ENCODE results near the gene SLC25A39.

The SLC25A39 gene

GRCh38 chr17:44314869-44315661, 9.6 kb downstream of the SLC25A39 start:
- Mint-ChIP-seq H3K27me3 (peaks cover 71% of the 10 kb centered on the region), H3K4me1 (peaks cover 14% of the 10 kb centered on the region), H3K27ac (no peak overlapping the region), H3K4me3 (peak overlapping the region; percentile 82 to 83), H3K9me3 (no peaks in the 10 kb centered on the region)
- ATAC-seq (peak; percentile 76), DNase-seq (peak; percentile 45 to 49)

DNA sequence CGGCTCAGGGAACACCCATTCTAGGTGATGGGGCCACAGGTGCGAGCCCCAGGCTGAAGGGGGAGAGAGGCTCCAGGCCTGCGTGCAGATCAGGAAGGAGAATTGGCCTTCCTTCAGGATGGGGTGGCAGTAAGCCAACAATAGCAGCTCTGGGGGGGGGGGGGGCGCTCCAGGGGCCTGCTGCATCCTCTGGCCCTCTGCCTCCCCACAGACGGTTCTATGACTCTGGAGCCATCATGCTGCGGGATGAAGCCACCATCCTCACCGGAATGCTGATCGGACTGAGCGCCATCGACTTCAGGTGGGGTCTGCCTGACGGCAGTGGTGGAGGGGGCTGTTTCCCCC, 10.1 kb downstream of the SLC25A39 start:
- Mint-ChIP-seq H3K4me3 (peak overlapping the region; percentile 73 to 83), H3K27me3 (peaks cover 77% of the 10 kb centered on the region), H3K4me1 (peaks cover 19% of the 10 kb centered on the region)

GRCh38 chr17:44314031-44314430, 10.6 kb downstream of the SLC25A39 start:
- peak overlapping the region; percentile 38 to 54 for H3K4me3 Mint-ChIP-seq
- H3K27me3 Mint-ChIP-seq, result peaks cover 82% of the 10 kb centered on the region

More for the DNA sequence above, 10.1 kb downstream of the SLC25A39 start:
- DNase-seq (no peak), ATAC-seq (no peak)
- Mint-ChIP-seq H3K9me3 (no peaks in the 10 kb centered on the region), H3K27ac (no peak overlapping the region)

GRCh38 chr17:44312396-44313104, 12.1 kb downstream of the SLC25A39 start:
- peaks cover 82% of the 10 kb centered on the region for H3K27me3 Mint-ChIP-seq
- H3K4me3 Mint-ChIP-seq, result no peak overlapping the region
- no peak for DNase-seq

More at GRCh38 chr17:44314031-44314430, 10.6 kb downstream of the SLC25A39 start:
- Mint-ChIP-seq H3K27ac (no peak overlapping the region), H3K4me1 (peaks cover 24% of the 10 kb centered on the region), H3K9me3 (no peaks in the 10 kb centered on the region)
- no peak for ATAC-seq
- DNase-seq, result no peak

GRCh38 chr17:44311562-44312181, 13.0 kb downstream of the SLC25A39 start:
- Mint-ChIP-seq H3K4me3 (no peak overlapping the region), H3K4me1 (peaks cover 42% of the 10 kb centered on the region), H3K9me3 (no peaks in the 10 kb centered on the region), H3K27ac (no peak overlapping the region), H3K27me3 (peaks cover 82% of the 10 kb centered on the region)
- DNase-seq, result no peak
- no peak for ATAC-seq

More at GRCh38 chr17:44312396-44313104, 12.1 kb downstream of the SLC25A39 start:
- no peak overlapping the region for H3K27ac Mint-ChIP-seq
- no peak for ATAC-seq
- peaks cover 37% of the 10 kb centered on the region for H3K4me1 Mint-ChIP-seq
- no peaks in the 10 kb centered on the region for H3K9me3 Mint-ChIP-seq

DNA sequence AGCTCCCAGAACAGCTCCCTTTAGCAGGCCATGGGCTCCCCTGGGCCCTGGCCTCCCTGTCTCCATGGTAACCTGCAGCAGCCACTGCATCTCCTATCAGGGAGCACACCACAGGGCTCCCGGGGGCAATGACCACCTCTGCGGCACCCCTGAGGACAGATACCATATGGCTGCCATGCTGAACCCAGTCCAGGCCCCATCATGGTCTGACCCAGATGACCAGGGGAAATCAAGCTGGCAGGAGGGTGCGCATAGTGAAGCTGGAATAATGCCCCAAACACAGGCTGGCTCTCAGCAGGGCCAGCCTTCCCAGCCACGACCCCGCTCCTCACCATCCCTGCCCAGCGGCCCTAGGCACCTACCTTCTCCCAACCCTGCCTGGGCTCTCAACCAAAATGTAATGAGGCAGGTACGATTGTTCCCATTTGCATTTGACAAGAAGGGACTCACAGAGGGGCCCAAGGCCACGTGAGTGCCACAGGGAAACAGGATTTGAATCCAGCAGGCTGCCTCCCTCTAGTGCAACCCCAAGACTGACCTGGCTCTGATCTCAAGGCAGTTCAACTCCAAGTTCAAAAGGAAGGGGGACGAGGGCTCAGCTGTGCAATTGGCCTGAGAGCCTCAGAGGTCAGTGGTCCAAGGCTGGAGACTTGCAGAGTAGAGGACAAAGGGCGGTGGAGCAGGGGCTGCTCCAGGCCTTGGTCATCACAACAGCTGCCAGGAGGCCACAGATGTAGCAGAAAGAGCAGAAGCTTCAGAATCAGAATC, 13.8 kb downstream of the SLC25A39 start:
- Mint-ChIP-seq H3K4me1 (peaks cover 34% of the 10 kb centered on the region), H3K27me3 (peaks cover 81% of the 10 kb centered on the region), H3K4me3 (no peak overlapping the region), H3K27ac (no peak overlapping the region), H3K9me3 (no peaks in the 10 kb centered on the region)
- DNase-seq (no peak), ATAC-seq (no peak)

DNA sequence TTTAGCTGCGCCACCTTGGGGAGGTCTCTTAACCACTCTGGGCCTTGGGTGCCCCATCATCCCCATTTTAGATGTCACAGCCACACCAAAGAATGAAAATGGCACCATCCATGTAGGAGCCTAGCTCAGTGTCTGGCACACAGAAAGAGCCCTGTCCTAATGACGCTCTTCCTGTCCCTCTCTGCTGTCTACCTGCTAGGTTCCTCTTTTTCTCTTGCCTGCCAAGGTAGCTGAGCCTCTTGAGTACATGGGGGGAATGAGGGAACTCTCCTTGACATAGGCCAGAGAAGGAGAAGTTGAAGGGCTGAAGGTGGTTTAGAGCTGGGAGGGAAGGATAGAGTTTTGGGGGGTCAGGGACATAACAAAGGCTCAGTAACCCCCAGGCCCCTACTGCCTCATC, 14.4 kb downstream of the SLC25A39 start:
- Mint-ChIP-seq H3K4me3 (peak overlapping the region; percentile 13 to 46), H3K9me3 (no peaks in the 10 kb centered on the region), H3K27ac (no peak overlapping the region), H3K27me3 (peaks cover 76% of the 10 kb centered on the region), H3K4me1 (peaks cover 29% of the 10 kb centered on the region)
- no peak for DNase-seq
- ATAC-seq, result no peak

DNA sequence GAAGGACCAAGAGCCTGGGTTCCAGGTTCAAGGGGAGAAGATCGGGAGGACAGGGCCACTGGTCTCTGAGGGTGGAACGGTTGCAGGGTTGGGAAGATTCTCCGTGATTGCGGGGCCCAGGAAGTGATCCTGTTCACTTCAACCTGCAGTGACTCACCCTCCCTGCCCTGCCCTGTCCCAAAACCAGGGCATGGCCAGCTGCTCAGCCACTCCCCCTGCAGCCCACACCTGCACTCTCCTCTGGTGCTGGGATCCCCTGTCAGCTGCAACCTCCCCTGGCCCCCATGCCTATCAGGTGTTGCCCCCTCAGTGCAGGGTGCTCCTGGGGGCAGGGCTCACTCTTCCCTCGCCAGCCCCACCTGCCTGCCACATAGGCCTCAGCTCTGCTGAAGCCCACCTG, 15.2 kb downstream of the SLC25A39 start:
- Mint-ChIP-seq H3K4me1 (peaks cover 29% of the 10 kb centered on the region), H3K9me3 (no peaks in the 10 kb centered on the region), H3K27ac (no peak overlapping the region), H3K27me3 (peaks cover 76% of the 10 kb centered on the region), H3K4me3 (peak overlapping the region; percentile 68 to 77)
- DNase-seq, result no peak
- no peak for ATAC-seq

DNA sequence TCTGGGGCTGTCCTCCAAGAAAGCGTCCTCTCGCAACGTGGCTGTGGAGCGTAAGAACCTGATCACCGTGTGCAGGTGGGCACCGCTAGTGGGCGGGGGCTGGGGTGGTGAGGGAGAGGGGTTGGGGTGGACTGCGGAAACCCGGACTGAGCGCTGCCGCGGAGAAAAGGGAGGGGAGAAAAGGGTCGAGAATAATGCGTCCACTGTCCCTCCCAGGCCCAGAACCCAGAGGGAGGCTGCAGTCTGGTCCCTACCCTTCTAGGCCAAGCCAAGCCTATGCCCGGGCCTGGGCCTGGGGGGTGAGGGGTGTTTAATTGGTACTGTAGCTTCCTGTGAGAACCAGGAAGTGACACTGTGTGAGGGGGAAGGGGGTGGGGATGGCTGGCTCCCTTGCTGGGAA, 15.8 kb downstream of the SLC25A39 start:
- peaks cover 29% of the 10 kb centered on the region for H3K4me1 Mint-ChIP-seq
- peaks cover 76% of the 10 kb centered on the region for H3K27me3 Mint-ChIP-seq
- peak overlapping the region; percentile 68 to 77 for H3K4me3 Mint-ChIP-seq
- H3K9me3 Mint-ChIP-seq, result no peaks in the 10 kb centered on the region
- peak; percentile 29 for ATAC-seq
- DNase-seq, result no peak
- H3K27ac Mint-ChIP-seq, result no peak overlapping the region

GRCh38 chr17:44308320-44308818, 16.3 kb downstream of the SLC25A39 start, which contains the start of gene RUNDC3A:
Gene RUNDC3A (plus strand): TSS chr17:44308601. CDS start chr17:44308833, 232 bp downstream.
- Mint-ChIP-seq H3K4me1 (peaks cover 29% of the 10 kb centered on the region), H3K4me3 (peak within 1 kb of the TSS; percentile 68 to 77), H3K27ac (no peak within 1 kb of the TSS), H3K9me3 (no peaks in the 10 kb centered on the region), H3K27me3 (peaks cover 74% of the 10 kb centered on the region)
- ATAC-seq, result peak; percentile 89
- DNase-seq, result peak; percentile 79 to 82

GRCh38 chr17:44307387-44308186, 17.0 kb downstream of the SLC25A39 start:
- peaks cover 66% of the 10 kb centered on the region for H3K27me3 Mint-ChIP-seq
- H3K27ac Mint-ChIP-seq, result no peak overlapping the region
- DNase-seq, result no peak
- H3K9me3 Mint-ChIP-seq, result no peaks in the 10 kb centered on the region
- H3K4me3 Mint-ChIP-seq, result peak overlapping the region; percentile 68 to 77
- H3K4me1 Mint-ChIP-seq, result peaks cover 29% of the 10 kb centered on the region
- ATAC-seq, result peak; percentile 39

DNA sequence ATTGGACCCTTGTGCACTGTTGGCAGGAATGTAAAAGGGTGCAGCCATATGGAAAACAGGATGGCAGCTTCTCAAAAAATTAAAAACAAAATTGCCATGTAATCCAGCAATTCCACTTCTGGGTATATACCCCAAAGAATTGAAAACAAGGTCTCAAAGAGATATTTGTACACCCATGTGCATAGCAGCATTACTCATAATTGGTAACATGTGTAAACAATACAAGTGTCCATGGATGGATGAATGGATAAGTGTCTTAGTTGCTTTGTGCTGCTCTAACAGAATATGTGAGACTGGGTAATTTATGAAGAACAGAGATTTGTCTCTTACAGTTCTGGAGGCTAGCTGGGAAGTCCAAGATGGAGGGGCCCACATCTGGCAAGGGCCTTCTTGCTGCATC, 20.0 kb downstream of the SLC25A39 start:
- Mint-ChIP-seq H3K4me3 (no peak overlapping the region), H3K27ac (peak overlapping the region in 1 of 2 donors; percentile 42), H3K9me3 (no peaks in the 10 kb centered on the region), H3K4me1 (peaks cover 24% of the 10 kb centered on the region), H3K27me3 (peaks cover 48% of the 10 kb centered on the region)
- DNase-seq (no peak), ATAC-seq (no peak)

GRCh38 chr17:44297975-44298374, 26.6 kb downstream of the SLC25A39 start:
- H3K27me3 Mint-ChIP-seq, result no peaks in the 10 kb centered on the region
- ATAC-seq (no peak), DNase-seq (no peak)
- H3K4me1 Mint-ChIP-seq, result peaks cover 7% of the 10 kb centered on the region
- no peak overlapping the region for H3K27ac Mint-ChIP-seq
- H3K4me3 Mint-ChIP-seq, result no peak overlapping the region
- no peaks in the 10 kb centered on the region for H3K9me3 Mint-ChIP-seq

DNA sequence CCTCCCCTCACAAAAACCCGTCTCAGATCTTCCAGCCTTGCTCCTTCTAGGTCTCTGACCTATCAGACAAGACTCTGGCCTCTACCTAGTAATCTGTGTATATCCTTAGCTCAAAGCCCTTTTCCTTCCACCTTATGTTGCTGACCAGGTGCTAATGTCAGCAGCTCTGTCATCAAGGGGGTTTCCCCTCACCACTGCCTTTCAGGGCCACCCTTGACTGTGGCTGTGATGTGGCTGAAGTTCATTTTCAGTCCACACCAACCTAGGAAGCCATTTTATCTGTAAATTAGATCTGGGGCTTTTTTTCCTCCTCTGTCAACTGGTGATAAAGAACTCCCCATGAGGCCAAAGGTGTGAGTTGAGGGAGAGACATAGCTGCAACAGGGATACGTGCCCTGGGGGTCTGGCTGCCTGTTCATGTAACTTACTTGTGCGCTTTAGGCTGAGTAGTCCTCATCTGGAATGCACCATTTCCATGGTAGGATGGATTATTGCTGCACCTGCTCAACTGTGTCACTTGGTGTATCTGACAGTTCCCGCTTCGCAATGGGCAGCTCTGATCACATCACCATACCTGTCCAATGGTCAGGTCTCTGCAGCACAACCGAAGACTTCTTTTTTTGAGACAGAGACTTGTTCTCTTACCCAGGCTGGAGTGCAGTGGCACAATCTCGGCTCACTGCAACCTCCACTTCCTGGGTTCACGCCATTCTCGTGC, 31.0 kb downstream of the SLC25A39 start:
- no peaks in the 10 kb centered on the region for H3K27me3 Mint-ChIP-seq
- H3K9me3 Mint-ChIP-seq, result no peaks in the 10 kb centered on the region
- H3K4me3 Mint-ChIP-seq, result no peak overlapping the region
- ATAC-seq (peak; percentile 78), DNase-seq (no peak)
- H3K27ac Mint-ChIP-seq, result no peak overlapping the region
- peaks cover 7% of the 10 kb centered on the region for H3K4me1 Mint-ChIP-seq
